PC-9 (cell line): ENCODE data around the gene PTPRG. TPM values are rescaled to one million over a fixed set of nuclear protein-coding genes. Genes with fewer than 3 reads are reported as not detected.

Experiments
- BruUV-seq: library from RNA; stranded (reverse); fragments of 400-500 nt; replicated peaks from 2 replicates; lab custom pipeline; 2021; lab: Mats Ljungman, UMichigan
- CTCF ChIA-PET: fragments of 300-600 bp; sonication (Branson Sonifier 250); formaldehyde crosslinking; loops from one replicate; lab custom pipeline; 2022; ENCODE audit warnings: antibody characterized with exemption; lab: Charles Lee
- POLR2A ChIA-PET: fragments of 300-600 bp; sonication (Branson Sonifier 250); formaldehyde crosslinking; loops from one replicate; lab custom pipeline; 2022; ENCODE audit warnings: antibody characterized with exemption; ENCODE audit not compliant: unreplicated experiment; lab: Charles Lee
- DNase-seq, 2 experiments: peaks; one replicate each; pipeline versions ENCODE4 v3.0.0 to v3.0.0-alpha.2; 2015 to 2022; ENCODE audit warnings: mixed read lengths in 1 of 2
- H2AFZ ChIP-seq: fragments of 200-600 bp; sonication (generic); 2 replicates; pipeline ENCODE4 v1.8.1; 2017; ENCODE audit warnings: antibody characterized with exemption
- H3F3A ChIP-seq: fragments of 200-600 bp; sonication (generic); 2 replicates; pipeline ENCODE4 v1.8.1; 2017; ENCODE audit warnings: antibody characterized with exemption, mild to moderate bottlenecking, low read depth; ENCODE audit not compliant: insufficient read depth
- H3K27ac ChIP-seq: fragments of 200-600 bp; sonication (generic); 2 replicates; pipeline ENCODE4 v1.6.1; 2016; ENCODE audit warnings: mixed run types
- H3K27me3 ChIP-seq: fragments of 200-600 bp; sonication (generic); 2 replicates; pipeline ENCODE4 v1.6.1; 2016; ENCODE audit warnings: low read depth, mixed run types; ENCODE audit not compliant: insufficient read depth
- H3K36me3 ChIP-seq: fragments of 200-600 bp; sonication (generic); 2 replicates; pipeline ENCODE4 v1.6.1; 2016; ENCODE audit warnings: low read depth, mixed run types
- H3K4me1 ChIP-seq: fragments of 200-600 bp; sonication (generic); replicated peaks from 2 replicates; pipeline ENCODE4 v1.6.1; 2016; ENCODE audit warnings: mixed run types; ENCODE audit not compliant: insufficient read depth
- H3K4me2 ChIP-seq: fragments of 200-600 bp; sonication (generic); 2 replicates; pipeline ENCODE4 v1.6.1; 2017; ENCODE audit warnings: mixed run types
- H3K4me3 ChIP-seq: fragments of 200-600 bp; sonication (generic); 2 replicates; pipeline ENCODE4 v1.6.1; 2016; ENCODE audit warnings: mixed run types
- H3K79me2 ChIP-seq: fragments of 200-600 bp; sonication (generic); 2 replicates; pipeline ENCODE4 v1.6.1; 2017; ENCODE audit warnings: low read depth, mixed run types
- H3K9me2 ChIP-seq: fragments of 200-600 bp; sonication (generic); 2 replicates; pipeline ENCODE4 v1.8.1; 2017; ENCODE audit warnings: mild to moderate bottlenecking; ENCODE audit not compliant: insufficient read depth
- H3K9me3 ChIP-seq: fragments of 200-600 bp; sonication (generic); 2 replicates; pipeline ENCODE4 v1.8.1; 2016; ENCODE audit warnings: low read depth; ENCODE audit not compliant: insufficient read depth
- H4K20me1 ChIP-seq: fragments of 200-600 bp; sonication (generic); 2 replicates; pipeline ENCODE4 v1.8.1; 2017; ENCODE audit not compliant: insufficient read depth
- CTCF ChIP-seq: fragments of 200-600 bp; sonication (generic); conservative IDR thresholded peaks from 2 replicates; pipeline ENCODE4 v1.6.1; 2017; ENCODE audit warnings: mixed run types, antibody characterized with exemption, mild to moderate bottlenecking, moderate library complexity
- EZH2 ChIP-seq: fragments of 200-600 bp; sonication (generic); IDR thresholded peaks from 2 replicates; pipeline ENCODE4 v1.8.0; 2017; ENCODE audit warnings: antibody characterized with exemption, low read depth
- intact Hi-C: fragments of 100-400 bp; cut with micrococcal nuclease; formaldehyde crosslinking; loops from one replicate; pipeline ENCODE4 v1.10.0; 2022; ENCODE audit not compliant: unreplicated experiment
- total RNA-seq: library from RNA; stranded (reverse); gene quantifications from 2 replicates; pipeline ENCODE4 v1.2.3, GENCODE V29; 2021

Gene PTPRG
- total RNA-seq, 1 experiment from 2014 or later, result 32.9 TPM

DNA sequence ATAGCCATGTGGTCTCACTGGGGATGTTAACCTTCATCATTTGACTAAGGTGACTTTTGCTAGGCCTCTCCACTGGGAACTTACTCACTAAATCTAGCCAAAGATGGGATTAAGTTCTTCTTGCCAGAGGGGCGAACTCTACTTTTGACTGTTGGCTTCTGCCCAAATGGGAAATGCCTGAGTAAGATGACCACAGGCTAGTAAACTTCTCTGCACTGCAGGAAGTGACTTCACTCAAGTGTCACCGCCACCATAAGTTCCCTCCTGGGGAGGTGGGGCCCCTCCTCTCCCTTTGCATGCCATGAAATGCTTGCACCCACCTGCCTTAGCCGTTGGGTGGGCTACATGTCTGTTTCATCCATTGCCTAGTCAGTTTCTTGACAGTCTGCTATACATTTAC, 423.6 kb downstream of the PTPRG start:
- H3K27me3 ChIP-seq, result no peaks in the 10 kb centered on the region
- CTCF ChIA-PET, result no interaction called here
- intact Hi-C loops, result no loop called here
- TF ChIP-seq EZH2, result no peak
- TF ChIP-seq CTCF, result no peak
- no peaks in the 10 kb centered on the region for H3K9me3 ChIP-seq
- POLR2A ChIA-PET, result no interaction called here
- no peaks in the 10 kb centered on the region for H3K36me3 ChIP-seq
- no peak overlapping the region for H2AFZ ChIP-seq
- no peaks in the 10 kb centered on the region for H3K79me2 ChIP-seq
- BruUV-seq, result no TSS peak
- H3K9me2 ChIP-seq, result no peaks in the 10 kb centered on the region
- no peak for DNase-seq
- no peak overlapping the region for H3K27ac ChIP-seq
- no peaks in the 10 kb centered on the region for H3K4me1 ChIP-seq
- H3K4me2 ChIP-seq, result no peak overlapping the region
- H3F3A ChIP-seq, result no peaks in the 10 kb centered on the region
- H3K4me3 ChIP-seq, result no peak overlapping the region
- no peaks in the 10 kb centered on the region for H4K20me1 ChIP-seq

DNA sequence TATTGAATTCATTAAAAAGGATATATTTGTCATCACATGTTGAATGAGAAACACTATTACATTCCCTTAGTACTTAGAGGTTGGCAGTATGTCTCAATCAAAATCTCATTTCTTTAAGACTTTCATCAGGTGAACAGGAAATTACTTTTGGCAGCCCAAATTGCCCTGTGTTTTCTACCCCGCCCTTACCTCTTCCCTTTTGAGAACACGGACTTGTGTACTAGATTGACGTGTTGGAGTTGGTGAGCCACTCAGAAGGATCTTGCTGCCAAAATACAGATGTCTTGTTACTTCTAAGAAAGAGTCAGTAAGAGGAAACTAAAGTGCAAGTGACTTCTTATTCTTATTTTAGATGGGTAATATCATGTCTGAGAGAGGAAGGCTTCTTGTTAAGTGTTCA, 425.1 kb downstream of the PTPRG start:
- no peak overlapping the region for H2AFZ ChIP-seq
- DNase-seq, result no peak
- no peaks in the 10 kb centered on the region for H3F3A ChIP-seq
- no peaks in the 10 kb centered on the region for H4K20me1 ChIP-seq
- POLR2A ChIA-PET, result no interaction called here
- no peak overlapping the region for H3K4me2 ChIP-seq
- H3K79me2 ChIP-seq, result no peaks in the 10 kb centered on the region
- no peak overlapping the region for H3K4me3 ChIP-seq
- intact Hi-C loops, result no loop called here
- TF ChIP-seq EZH2, result no peak
- no peak for TF ChIP-seq CTCF
- no peaks in the 10 kb centered on the region for H3K4me1 ChIP-seq
- no peaks in the 10 kb centered on the region for H3K9me3 ChIP-seq
- H3K27ac ChIP-seq, result no peak overlapping the region
- CTCF ChIA-PET, result no interaction called here
- no peaks in the 10 kb centered on the region for H3K36me3 ChIP-seq
- no peaks in the 10 kb centered on the region for H3K9me2 ChIP-seq
- BruUV-seq, result no TSS peak
- H3K27me3 ChIP-seq, result no peaks in the 10 kb centered on the region

DNA sequence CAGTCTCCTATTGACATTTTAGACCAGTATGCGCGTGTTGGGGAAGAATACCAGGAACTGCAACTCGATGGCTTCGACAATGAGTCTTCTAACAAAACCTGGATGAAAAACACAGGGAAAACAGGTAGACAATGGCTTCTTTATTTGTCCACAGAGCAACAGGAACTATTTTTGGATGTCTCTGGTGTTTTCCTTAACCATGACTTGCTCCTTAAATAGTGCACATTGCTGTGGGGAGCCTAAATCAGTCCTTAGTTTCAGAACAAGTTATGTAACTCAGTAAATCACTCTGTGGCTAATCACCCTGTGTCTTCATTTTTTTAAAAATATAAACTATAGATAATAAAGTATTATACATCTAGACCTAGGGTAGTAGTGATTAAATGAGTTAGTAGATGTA, 428.3 kb downstream of the PTPRG start:
- no peaks in the 10 kb centered on the region for H3K36me3 ChIP-seq
- no peaks in the 10 kb centered on the region for H3K27me3 ChIP-seq
- no peaks in the 10 kb centered on the region for H4K20me1 ChIP-seq
- H3K79me2 ChIP-seq, result no peaks in the 10 kb centered on the region
- TF ChIP-seq CTCF (no peak), EZH2 (no peak)
- DNase-seq, result no peak
- H3K9me3 ChIP-seq, result no peaks in the 10 kb centered on the region
- no peaks in the 10 kb centered on the region for H3K9me2 ChIP-seq
- no TSS peak for BruUV-seq
- ChIA-PET POLR2A (no interaction called here), CTCF (no interaction called here)
- H3K4me1 ChIP-seq, result no peaks in the 10 kb centered on the region
- H2AFZ ChIP-seq, result no peak overlapping the region
- H3K4me2 ChIP-seq, result no peak overlapping the region
- no peak overlapping the region for H3K27ac ChIP-seq
- H3K4me3 ChIP-seq, result no peak overlapping the region
- intact Hi-C loops, result no loop called here
- no peaks in the 10 kb centered on the region for H3F3A ChIP-seq
